HEK293 (cell line): ENCODE measurements around the gene RGSL1.

Source experiments
- CTCF ChIA-PET: fragments of 350-600 bp; formaldehyde crosslinking; extraction: SDS; loops from one replicate; lab custom pipeline; 2021; ENCODE audit warnings: antibody characterized with exemption; lab: Yijun Ruan, JAX
- POLR2A ChIA-PET: fragments of 300-600 bp; formaldehyde crosslinking; extraction: SDS; loops from one replicate; lab custom pipeline; 2020; ENCODE audit warnings: antibody characterized with exemption, inconsistent platforms; lab: Yijun Ruan, JAX
- H3K27ac ChIP-seq: fragments of 200-500 bp; sonication (Bioruptor generic); 2 replicates; pipeline ENCODE4 v1.5.1; 2014; ENCODE audit warnings: low read depth, low read length, control low read depth, inconsistent platforms; ENCODE audit errors: extremely low read depth
- H3K36me3 ChIP-seq, 2 experiments: fragments of 200-500 bp in 1 of 2; sonication (Bioruptor generic) in 1 of 2; 1 replicate in 1 of 2; 2 replicates in 1 of 2; pipeline ENCODE4 v1.5.1; 2014 to 2017; ENCODE audit warnings: inconsistent platforms in 2 of 2, low read length in 2 of 2; ENCODE audit not compliant: control insufficient read depth in 2 of 2, insufficient read depth in 1 of 2
- H3K4me1 ChIP-seq: fragments of 200-500 bp; sonication (Bioruptor generic); 2 replicates; pipeline ENCODE4 v1.5.1; 2014; ENCODE audit warnings: mild to moderate bottlenecking, low read length, inconsistent platforms; ENCODE audit not compliant: control insufficient read depth, insufficient read depth
- H3K4me3 ChIP-seq: 2 replicates; pipeline ENCODE4 v1.5.1; 2011; ENCODE audit warnings: low read depth, mild to moderate bottlenecking, control low read depth, low read length, moderate library complexity
- H3K9me3 ChIP-seq: fragments of 200-500 bp; sonication (Bioruptor generic); 2 replicates; pipeline ENCODE4 v1.5.1; 2014; ENCODE audit warnings: low read depth, low read length, inconsistent platforms; ENCODE audit not compliant: control insufficient read depth, insufficient read depth
- CTCF ChIP-seq: fragments of 450-650 bp; formaldehyde crosslinking; IDR thresholded peaks from 2 replicates; pipeline ENCODE4 v1.5.1; 2016; ENCODE audit warnings: missing biosample characterization, missing genetic modification characterization
- HIC1 ChIP-seq: fragments of 450-650 bp; formaldehyde crosslinking; IDR thresholded peaks from 2 replicates; pipeline ENCODE4 v1.5.1; 2016; ENCODE audit warnings: missing biosample characterization, missing genetic modification characterization
- KLF17 ChIP-seq: fragments of 450-650 bp; formaldehyde crosslinking; IDR thresholded peaks from 2 replicates; pipeline ENCODE4 v1.5.1; 2016; ENCODE audit warnings: missing biosample characterization, missing genetic modification characterization
- MYNN ChIP-seq: fragments of 450-650 bp; formaldehyde crosslinking; IDR thresholded peaks from 2 replicates; pipeline ENCODE4 v1.5.1; 2016; ENCODE audit warnings: missing biosample characterization, missing genetic modification characterization, borderline replicate concordance
- PRDM2 ChIP-seq: fragments of 450-650 bp; formaldehyde crosslinking; IDR thresholded peaks from 2 replicates; pipeline ENCODE4 v1.5.1; 2016; ENCODE audit warnings: missing biosample characterization, missing genetic modification characterization, borderline replicate concordance
- PRDM4 ChIP-seq: fragments of 450-650 bp; formaldehyde crosslinking; IDR thresholded peaks from 2 replicates; pipeline ENCODE4 v1.5.1; 2017; ENCODE audit warnings: missing biosample characterization, missing genetic modification characterization
- SP3 ChIP-seq: fragments of 450-650 bp; formaldehyde crosslinking; IDR thresholded peaks from 2 replicates; pipeline ENCODE4 v1.5.1; 2016; ENCODE audit warnings: missing biosample characterization, missing genetic modification characterization
- TCF7L2 ChIP-seq: IDR thresholded peaks from 2 replicates; pipeline ENCODE4 v1.6.1; 2011; ENCODE audit warnings: low read depth, mild to moderate bottlenecking, inconsistent platforms, low read length, moderate library complexity, borderline replicate concordance
- ZBTB21 ChIP-seq: fragments of 450-650 bp; formaldehyde crosslinking; IDR thresholded peaks from 2 replicates; pipeline ENCODE4 v1.5.1; 2017; ENCODE audit warnings: missing biosample characterization, missing genetic modification characterization
- ZEB2 ChIP-seq: fragments of 450-650 bp; formaldehyde crosslinking; IDR thresholded peaks from 2 replicates; pipeline ENCODE4 v1.5.1; 2016; ENCODE audit warnings: missing biosample characterization, missing genetic modification characterization
- ZIC2 ChIP-seq: fragments of 450-650 bp; formaldehyde crosslinking; IDR thresholded peaks from 2 replicates; pipeline ENCODE4 v1.5.1; 2016; ENCODE audit warnings: missing biosample characterization, missing genetic modification characterization
- ZNF155 ChIP-seq: fragments of 450-650 bp; formaldehyde crosslinking; IDR thresholded peaks from 2 replicates; pipeline ENCODE4 v1.5.1; 2016; ENCODE audit warnings: missing biosample characterization, missing genetic modification characterization
- ZNF18 ChIP-seq: fragments of 450-650 bp; formaldehyde crosslinking; IDR thresholded peaks from 2 replicates; pipeline ENCODE4 v1.5.1; 2016; ENCODE audit warnings: missing biosample characterization, missing genetic modification characterization
- ZNF211 ChIP-seq: fragments of 450-650 bp; formaldehyde crosslinking; IDR thresholded peaks from 2 replicates; pipeline ENCODE4 v1.5.1; 2016; ENCODE audit warnings: low read depth, missing biosample characterization, missing genetic modification characterization
- ZNF274 ChIP-seq, 2 experiments: fragments of 200-500 bp in 1 of 2; fragments of 450-650 bp in 1 of 2; sonication (Bioruptor generic) in 1 of 2; formaldehyde crosslinking in 1 of 2; IDR thresholded peaks; 2 replicates each; pipeline versions ENCODE4 v1.5.1 to v1.6.1; 2014 to 2016; ENCODE audit warnings: borderline replicate concordance in 1 of 2, inconsistent platforms in 1 of 2, low read length in 1 of 2, missing biosample characterization in 1 of 2, missing genetic modification characterization in 1 of 2
- ZNF514 ChIP-seq: fragments of 450-650 bp; formaldehyde crosslinking; IDR thresholded peaks from 2 replicates; pipeline ENCODE4 v1.5.1; 2016; ENCODE audit warnings: missing biosample characterization, missing genetic modification characterization
- ZNF529 ChIP-seq: fragments of 450-650 bp; formaldehyde crosslinking; IDR thresholded peaks from 2 replicates; pipeline ENCODE4 v1.5.1; 2017; ENCODE audit warnings: missing genetic modification characterization, missing biosample characterization; ENCODE audit not compliant: insufficient replicate concordance
- ZNF791 ChIP-seq: fragments of 450-650 bp; formaldehyde crosslinking; IDR thresholded peaks from 2 replicates; pipeline ENCODE4 v1.5.1; 2016; ENCODE audit warnings: missing biosample characterization, missing genetic modification characterization
- ZNF792 ChIP-seq: fragments of 450-650 bp; formaldehyde crosslinking; IDR thresholded peaks from 2 replicates; pipeline ENCODE4 v1.5.1; 2016; ENCODE audit warnings: missing biosample characterization, missing genetic modification characterization
- ZXDB ChIP-seq: fragments of 450-650 bp; formaldehyde crosslinking; IDR thresholded peaks from 2 replicates; pipeline ENCODE4 v1.5.1; 2016; ENCODE audit warnings: missing biosample characterization, missing genetic modification characterization

Gene RGSL1

GRCh38 chr1:182484531-182485257, 34.7 kb downstream of the RGSL1 start (continued):
- TF ChIP-seq PRDM2 (tag by site-specific recombination) (no peak), CTCF (tag by site-specific recombination) (peak; percentile 71), ZIC2 (tag by site-specific recombination) (peak; percentile 65)

GRCh38 chr1:182485861-182486260, 35.9 kb downstream of the RGSL1 start:
- Histone ChIP-seq H3K27ac (no peak overlapping the region), H3K9me3 (no peaks in the 10 kb centered on the region), H3K36me3 (no peaks in the 10 kb centered on the region), H3K4me3 (no peak overlapping the region), H3K4me1 (no peaks in the 10 kb centered on the region)
- ChIA-PET CTCF (interaction anchor here (0.7 to 1.8 kb wide), 2 partner anchors 81 to 924 kb away, joined by 4 to 5 read pairs; no protein-coding TSS in a partner anchor), POLR2A (no interaction called here)
- TF ChIP-seq ZNF792 (tag by site-specific recombination) (no peak), TCF7L2 (no peak), ZNF274 (IDR thresholded peaks at IDR 0.05; ENCODE audit: low read length) (no peak), ZNF274 (tag by site-specific recombination; IDR thresholded peaks at IDR 0.05; ENCODE audit: borderline replicate concordance) (no peak), ZXDB (tag by site-specific recombination) (no peak), HIC1 (tag by site-specific recombination) (no peak), ZNF211 (no peak), PRDM4 (tag by site-specific recombination) (no peak), ZNF529 (tag by site-specific recombination) (no peak), ZNF791 (tag by site-specific recombination) (no peak), MYNN (tag by site-specific recombination) (no peak), KLF17 (tag by site-specific recombination) (no peak), ZEB2 (no peak), ZBTB21 (tag by site-specific recombination) (no peak), SP3 (no peak), ZNF155 (no peak), ZNF514 (tag by site-specific recombination) (no peak), ZNF18 (tag by site-specific recombination) (no peak)
